ENCODE results near the gene CSNK1G3. TPM values are rescaled to one million over a fixed set of nuclear protein-coding genes. Genes with fewer than 3 reads are reported as not detected.

CSNK1G3 gene
- total RNA-seq, 1 donor from 2014 or later: 42.0 TPM

DNA sequence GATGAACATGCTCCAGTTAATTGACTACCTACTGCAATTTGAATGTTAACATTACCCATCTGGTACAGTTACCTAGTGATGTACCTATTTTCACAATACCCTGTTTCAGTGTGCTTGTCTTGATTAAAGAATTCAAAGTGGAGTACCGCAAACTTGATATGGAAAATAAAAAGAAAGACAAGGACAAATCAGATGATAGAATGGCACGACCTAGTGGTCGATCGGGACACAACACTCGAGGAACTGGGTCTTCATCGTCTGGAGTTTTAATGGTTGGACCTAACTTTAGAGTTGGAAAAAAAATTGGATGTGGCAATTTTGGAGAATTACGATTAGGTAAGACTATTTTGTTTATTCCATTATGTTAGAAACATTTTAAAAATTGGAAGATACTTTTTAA, 33.5 kb downstream of the CSNK1G3 start:
- intact Hi-C loops (cut with DNase I): no loop called here
- TF ChIP-seq, protein P1, sequence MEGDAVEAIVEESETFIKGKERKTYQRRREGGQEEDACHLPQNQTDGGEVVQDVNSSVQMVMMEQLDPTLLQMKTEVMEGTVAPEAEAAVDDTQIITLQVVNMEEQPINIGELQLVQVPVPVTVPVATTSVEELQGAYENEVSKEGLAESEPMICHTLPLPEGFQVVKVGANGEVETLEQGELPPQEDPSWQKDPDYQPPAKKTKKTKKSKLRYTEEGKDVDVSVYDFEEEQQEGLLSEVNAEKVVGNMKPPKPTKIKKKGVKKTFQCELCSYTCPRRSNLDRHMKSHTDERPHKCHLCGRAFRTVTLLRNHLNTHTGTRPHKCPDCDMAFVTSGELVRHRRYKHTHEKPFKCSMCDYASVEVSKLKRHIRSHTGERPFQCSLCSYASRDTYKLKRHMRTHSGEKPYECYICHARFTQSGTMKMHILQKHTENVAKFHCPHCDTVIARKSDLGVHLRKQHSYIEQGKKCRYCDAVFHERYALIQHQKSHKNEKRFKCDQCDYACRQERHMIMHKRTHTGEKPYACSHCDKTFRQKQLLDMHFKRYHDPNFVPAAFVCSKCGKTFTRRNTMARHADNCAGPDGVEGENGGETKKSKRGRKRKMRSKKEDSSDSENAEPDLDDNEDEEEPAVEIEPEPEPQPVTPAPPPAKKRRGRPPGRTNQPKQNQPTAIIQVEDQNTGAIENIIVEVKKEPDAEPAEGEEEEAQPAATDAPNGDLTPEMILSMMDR (IDR thresholded peaks at IDR 0.05): peak; percentile 42
- H3K27me3 ChIP-seq: no peaks in the 10 kb centered on the region
- H3K27ac ChIP-seq: no peak overlapping the region
- ATAC-seq (no peak), DNase-seq (no peak)
- no peak overlapping the region for H3K4me3 ChIP-seq
- peaks cover 5% of the 10 kb centered on the region for H3K4me1 ChIP-seq
- H3K9me3 ChIP-seq: no peaks in the 10 kb centered on the region
- H3K36me3 ChIP-seq: no peaks in the 10 kb centered on the region

DNA sequence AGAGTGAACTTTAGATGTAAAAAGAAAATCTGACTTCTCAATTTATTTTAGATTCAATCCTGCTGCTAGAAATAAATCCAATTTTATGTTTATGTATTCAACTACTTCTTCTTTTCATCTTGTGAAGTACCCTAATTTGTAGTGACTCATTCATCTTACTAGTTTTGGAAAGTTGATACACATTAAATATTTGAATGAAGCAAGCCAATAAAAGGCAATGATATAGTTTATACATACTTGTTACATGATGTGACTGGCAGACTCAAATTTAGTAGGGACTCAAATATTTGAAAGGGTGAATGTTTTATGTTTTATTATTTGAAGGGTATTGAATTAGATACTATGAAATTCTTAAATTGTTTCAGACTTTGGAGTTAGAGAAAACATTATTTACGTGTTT, 34.7 kb downstream of the CSNK1G3 start:
- Histone ChIP-seq H3K27me3 (no peaks in the 10 kb centered on the region), H3K27ac (no peak overlapping the region), H3K4me3 (no peak overlapping the region), H3K4me1 (peaks cover 5% of the 10 kb centered on the region), H3K36me3 (no peaks in the 10 kb centered on the region), H3K9me3 (no peaks in the 10 kb centered on the region)
- no peak for ATAC-seq
- no peak for DNase-seq
- intact Hi-C loops (cut with DNase I): no loop called here
- TF ChIP-seq, protein P1 (IDR thresholded peaks at IDR 0.05): no peak

DNA sequence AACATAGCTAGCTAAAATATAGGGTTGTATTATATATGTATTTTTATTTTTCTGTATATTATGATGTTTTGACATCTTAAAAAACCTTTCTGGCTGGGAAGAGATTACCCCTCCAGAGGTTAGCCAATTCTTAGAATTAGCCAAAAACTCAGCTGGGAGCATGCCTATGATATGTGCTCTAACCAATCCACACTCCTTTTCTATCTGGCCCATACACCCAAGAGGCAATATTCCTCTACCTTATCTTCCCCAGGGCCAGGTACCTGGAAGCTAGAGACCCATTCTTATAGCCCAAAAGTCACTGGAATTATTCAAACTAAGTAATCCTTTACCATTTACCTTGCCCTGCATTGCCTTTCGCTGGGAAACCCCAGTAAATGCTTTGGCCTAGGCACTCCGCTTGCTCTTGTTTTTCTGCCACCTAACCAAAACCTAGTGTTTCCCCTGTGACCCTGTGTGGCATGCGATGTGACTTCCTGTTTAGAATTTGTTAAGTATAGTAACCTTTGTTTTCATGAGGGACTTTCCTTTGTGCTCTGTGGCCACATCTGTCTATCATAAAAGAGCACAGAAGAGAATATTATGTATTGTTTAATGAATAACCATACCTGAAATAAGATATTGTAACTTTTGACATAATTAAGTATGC, 37.4 kb downstream of the CSNK1G3 start:
- Histone ChIP-seq H3K27ac (no peak overlapping the region), H3K4me1 (peaks cover 5% of the 10 kb centered on the region), H3K36me3 (no peaks in the 10 kb centered on the region), H3K4me3 (no peak overlapping the region), H3K9me3 (no peaks in the 10 kb centered on the region), H3K27me3 (no peaks in the 10 kb centered on the region)
- peak; percentile 28 for ATAC-seq
- intact Hi-C loops (cut with DNase I): no loop called here
- TF ChIP-seq, protein P1 (IDR thresholded peaks at IDR 0.05): no peak
- DNase-seq: no peak

DNA sequence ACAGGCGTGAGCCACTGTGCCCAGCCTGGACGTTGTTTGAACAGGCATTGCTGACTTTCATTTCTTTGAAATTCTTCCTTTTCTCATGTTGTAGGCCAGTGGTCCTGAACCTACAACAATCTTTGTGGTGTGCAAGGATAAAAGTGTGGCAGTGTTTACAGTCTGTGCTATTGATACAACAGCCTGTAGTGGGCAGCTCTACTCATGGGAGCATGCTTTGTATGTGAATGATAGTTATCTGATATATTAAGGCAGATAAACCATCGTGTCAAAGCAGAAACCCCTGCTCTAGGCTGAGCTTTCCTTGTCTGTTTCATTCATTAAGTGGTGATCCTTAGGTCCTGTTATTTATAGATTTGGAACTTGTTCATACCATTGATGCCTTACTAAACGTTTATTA, 42.6 kb downstream of the CSNK1G3 start:
- no peak overlapping the region for H3K4me3 ChIP-seq
- DNase-seq: no peak

DNA sequence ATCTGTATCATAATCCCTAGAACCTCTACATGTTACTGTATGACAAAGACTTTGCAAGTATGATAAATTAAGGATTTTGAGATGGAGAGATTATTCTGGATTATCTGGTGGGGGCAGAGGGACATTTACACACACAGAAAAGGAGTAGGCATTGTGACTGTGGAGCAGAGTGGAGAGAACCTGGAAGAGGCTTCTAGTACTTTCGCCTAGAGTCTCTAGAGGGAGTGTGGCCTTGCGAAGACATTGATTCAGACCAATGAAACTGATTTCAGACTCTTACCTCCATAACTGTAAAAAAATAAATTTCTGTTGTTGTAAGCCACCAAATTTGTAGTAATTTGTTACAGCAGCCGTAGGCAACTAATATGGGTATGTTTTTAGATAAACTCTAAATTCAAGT, 45.9 kb downstream of the CSNK1G3 start:
- Histone ChIP-seq H3K36me3 (peaks cover 9% of the 10 kb centered on the region), H3K27ac (no peak overlapping the region), H3K27me3 (no peaks in the 10 kb centered on the region), H3K9me3 (no peaks in the 10 kb centered on the region), H3K4me1 (no peaks in the 10 kb centered on the region), H3K4me3 (no peak overlapping the region)
- DNase-seq: no peak
- intact Hi-C loops (cut with DNase I): no loop called here
- ATAC-seq: no peak
- TF ChIP-seq, protein P1 (IDR thresholded peaks at IDR 0.05): no peak

More for the DNA sequence above, 42.6 kb downstream of the CSNK1G3 start:
- intact Hi-C loops (cut with DNase I): no loop called here
- H3K9me3 ChIP-seq: no peaks in the 10 kb centered on the region
- no peak overlapping the region for H3K27ac ChIP-seq
- H3K27me3 ChIP-seq: no peaks in the 10 kb centered on the region
- ATAC-seq: no peak
- TF ChIP-seq, protein P1 (IDR thresholded peaks at IDR 0.05): no peak
- H3K4me1 ChIP-seq: peaks cover 2% of the 10 kb centered on the region
- H3K36me3 ChIP-seq: peaks cover 9% of the 10 kb centered on the region

Measured in upper lobe of right lung (tissue), 1 donor.